Measurements from ENCODE around the gene ADAMTS2.
"Not testable (repeated sequence)": the region's sequence is repeated elsewhere in the genome, so short reads cannot be mapped to it uniquely, and the experiment has no call there.

Gene ADAMTS2

GRCh38 chr5:179294131-179294780 is 51.0 kb downstream of the ADAMTS2 start:
- no peak for DNase-seq

- no peak for DNase-seq
These were observed 52.3 kb downstream of the ADAMTS2 start for GRCh38 chr5:179292681-179293635.

- DNase-seq = no peak
These were observed 53.1 kb downstream of the ADAMTS2 start for GRCh38 chr5:179292202-179292601.

- DNase-seq = no peak
These were observed 54.4 kb downstream of the ADAMTS2 start for GRCh38 chr5:179290681-179291540.

GRCh38 chr5:179289756-179290385 is 55.4 kb downstream of the ADAMTS2 start:
- no peak for DNase-seq

GRCh38 chr5:179288809-179289185 is 56.5 kb downstream of the ADAMTS2 start:
- DNase-seq = no peak

GRCh38 chr5:179288101-179288808 is 57.0 kb downstream of the ADAMTS2 start:
- DNase-seq = no peak

GRCh38 chr5:179287631-179288030 is 57.6 kb downstream of the ADAMTS2 start:
- DNase-seq = no peak

- DNase-seq = no peak
These were observed 58.2 kb downstream of the ADAMTS2 start for GRCh38 chr5:179287071-179287470.

- DNase-seq = not testable (repeated sequence)
These were observed 59.5 kb downstream of the ADAMTS2 start for GRCh38 chr5:179285776-179286162.

- DNase-seq = no peak
These were observed 60.3 kb downstream of the ADAMTS2 start for GRCh38 chr5:179284751-179285631.

GRCh38 chr5:179283908-179284307 is 61.4 kb downstream of the ADAMTS2 start:
- DNase-seq = not testable (repeated sequence)

GRCh38 chr5:179281694-179282093 is 63.6 kb downstream of the ADAMTS2 start:
- DNase-seq = no peak

GRCh38 chr5:179280095-179280490 is 65.2 kb downstream of the ADAMTS2 start:
- no peak for DNase-seq

GRCh38 chr5:179279347-179280094 is 65.7 kb downstream of the ADAMTS2 start:
- no peak for DNase-seq

- DNase-seq = no peak
These were observed 66.7 kb downstream of the ADAMTS2 start for GRCh38 chr5:179278546-179278945.

GRCh38 chr5:179278119-179278518 is 67.1 kb downstream of the ADAMTS2 start:
- no peak for DNase-seq

- DNase-seq = no peak
These were observed 68.3 kb downstream of the ADAMTS2 start for GRCh38 chr5:179276838-179277395.

GRCh38 chr5:179275941-179276837 is 69.1 kb downstream of the ADAMTS2 start:
- DNase-seq = no peak

Data from NCI-H2107 (cell line).